GM18870 (cell line): Measurements from ENCODE around the gene VEZT.

Experiments used
- ATAC-seq: cut with Tn5 transposase; IDR thresholded peaks from one replicate; pipeline ENCODE4 v1.9.1; 2021; ENCODE audit warnings: moderate library complexity; ENCODE audit not compliant: unreplicated experiment

Gene VEZT

GRCh38 chr12:95248604-95249360 lies 31.2 kb downstream of the VEZT start:
- ATAC-seq: no peak

GRCh38 chr12:95253386-95253785 lies 35.8 kb downstream of the VEZT start:
- ATAC-seq: no peak

GRCh38 chr12:95257541-95257940 lies 39.9 kb downstream of the VEZT start:
- ATAC-seq: no peak

GRCh38 chr12:95258151-95258550 lies 40.5 kb downstream of the VEZT start:
- ATAC-seq: no peak

- no peak for ATAC-seq
Observed at GRCh38 chr12:95258803-95259202, 41.2 kb downstream of the VEZT start.

- no peak for ATAC-seq
Observed at GRCh38 chr12:95259368-95259767, 41.8 kb downstream of the VEZT start.

GRCh38 chr12:95261109-95261508 lies 43.5 kb downstream of the VEZT start:
- ATAC-seq: no peak

- ATAC-seq: no peak
Observed at GRCh38 chr12:95262808-95263207, 45.2 kb downstream of the VEZT start.

GRCh38 chr12:95265765-95266164 lies 48.2 kb downstream of the VEZT start:
- ATAC-seq: no peak

GRCh38 chr12:95266254-95266653 lies 48.6 kb downstream of the VEZT start:
- ATAC-seq: no peak

GRCh38 chr12:95269892-95270291 lies 52.3 kb downstream of the VEZT start:
- no peak for ATAC-seq

GRCh38 chr12:95271465-95271864 lies 53.9 kb downstream of the VEZT start:
- ATAC-seq: no peak

GRCh38 chr12:95277139-95277538 lies 59.5 kb downstream of the VEZT start:
- ATAC-seq: no peak

GRCh38 chr12:95279856-95280255 lies 62.2 kb downstream of the VEZT start:
- ATAC-seq: no peak

- ATAC-seq: no peak
Observed at GRCh38 chr12:95282266-95282665, 64.7 kb downstream of the VEZT start.

GRCh38 chr12:95283371-95283770 lies 65.8 kb downstream of the VEZT start:
- ATAC-seq: no peak

GRCh38 chr12:95286713-95287112 lies 69.1 kb downstream of the VEZT start:
- no peak for ATAC-seq

GRCh38 chr12:95291501-95291900 lies 73.9 kb downstream of the VEZT start:
- no peak for ATAC-seq

- no peak for ATAC-seq
Observed at GRCh38 chr12:95298916-95299315, 81.3 kb downstream of the VEZT start.

GRCh38 chr12:95300286-95300685 lies 82.7 kb downstream of the VEZT start:
- ATAC-seq: no peak

- ATAC-seq: no peak
Observed at GRCh38 chr12:95303476-95303875, 85.9 kb downstream of the VEZT start.

GRCh38 chr12:95304673-95305198 lies 87.1 kb downstream of the VEZT start:
- ATAC-seq: no peak

- no peak for ATAC-seq
Observed at GRCh38 chr12:95312656-95313055, 95.0 kb downstream of the VEZT start.
